Activated naive CD8-positive, alpha-beta T cell treated with anti-CD3 and anti-CD28 coated beads, Interleukin-2, amount 10 ng/mL, durations not matched to agents 7 days and 5 days (primary cell): Measurements from ENCODE around the gene SEMA4F. TPM values are rescaled to one million over a fixed set of nuclear protein-coding genes. Genes with fewer than 3 reads are reported as not detected.
"Not testable (repeated sequence)": the region's sequence is repeated elsewhere in the genome, so short reads cannot be mapped to it uniquely, and the experiment has no call there.

Source experiments
- ATAC-seq: fragments of 150-1000 bp; cut with Tn5 transposase; one replicate; pipeline ENCODE4 v1.10.0; 2021; ENCODE audit warnings: low read depth, moderate library complexity
- POLR2A ChIA-PET: fragments of 350-600 bp; sonication (Branson Sonifier 250); formaldehyde crosslinking; loops from one replicate; lab custom pipeline; 2021; ENCODE audit warnings: antibody characterized with exemption; lab: Charles Lee
- DNase-seq: peaks from one replicate; pipeline ENCODE4 v3.0.0; 2021
- H3K27ac Mint-ChIP-seq: one replicate; pipeline ENCODE4 v1.8.0; 2022; ENCODE audit warnings: mild to moderate bottlenecking, mixed read lengths
- H3K27me3 Mint-ChIP-seq: one replicate; pipeline ENCODE4 v1.8.0; 2022; ENCODE audit warnings: mild to moderate bottlenecking, moderate library complexity, mixed read lengths
- H3K36me3 Mint-ChIP-seq: one replicate; pipeline ENCODE4 v1.8.0; 2021; ENCODE audit warnings: mild to moderate bottlenecking, mixed read lengths
- H3K4me1 Mint-ChIP-seq: one replicate; pipeline ENCODE4 v1.8.0; 2021; ENCODE audit warnings: mixed read lengths
- H3K4me3 Mint-ChIP-seq: one replicate; pipeline ENCODE4 v1.8.0; 2022; ENCODE audit warnings: mild to moderate bottlenecking, moderate library complexity, mixed read lengths
- H3K9me3 Mint-ChIP-seq: one replicate; pipeline ENCODE4 v1.8.0; 2021; ENCODE audit warnings: mixed read lengths
- total RNA-seq, 2 experiments: library from RNA; stranded (reverse); gene quantifications; one replicate each; pipeline ENCODE4 v1.2.3, GENCODE V29; 2021

Gene SEMA4F, protein sequence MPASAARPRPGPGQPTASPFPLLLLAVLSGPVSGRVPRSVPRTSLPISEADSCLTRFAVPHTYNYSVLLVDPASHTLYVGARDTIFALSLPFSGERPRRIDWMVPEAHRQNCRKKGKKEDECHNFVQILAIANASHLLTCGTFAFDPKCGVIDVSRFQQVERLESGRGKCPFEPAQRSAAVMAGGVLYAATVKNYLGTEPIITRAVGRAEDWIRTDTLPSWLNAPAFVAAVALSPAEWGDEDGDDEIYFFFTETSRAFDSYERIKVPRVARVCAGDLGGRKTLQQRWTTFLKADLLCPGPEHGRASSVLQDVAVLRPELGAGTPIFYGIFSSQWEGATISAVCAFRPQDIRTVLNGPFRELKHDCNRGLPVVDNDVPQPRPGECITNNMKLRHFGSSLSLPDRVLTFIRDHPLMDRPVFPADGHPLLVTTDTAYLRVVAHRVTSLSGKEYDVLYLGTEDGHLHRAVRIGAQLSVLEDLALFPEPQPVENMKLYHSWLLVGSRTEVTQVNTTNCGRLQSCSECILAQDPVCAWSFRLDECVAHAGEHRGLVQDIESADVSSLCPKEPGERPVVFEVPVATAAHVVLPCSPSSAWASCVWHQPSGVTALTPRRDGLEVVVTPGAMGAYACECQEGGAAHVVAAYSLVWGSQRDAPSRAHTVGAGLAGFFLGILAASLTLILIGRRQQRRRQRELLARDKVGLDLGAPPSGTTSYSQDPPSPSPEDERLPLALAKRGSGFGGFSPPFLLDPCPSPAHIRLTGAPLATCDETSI
- total RNA-seq = 10 to 100 TPM in 1 of 2 experiments, 1 to 10 TPM in 1; 9.6 to 11.1 TPM

DNA sequence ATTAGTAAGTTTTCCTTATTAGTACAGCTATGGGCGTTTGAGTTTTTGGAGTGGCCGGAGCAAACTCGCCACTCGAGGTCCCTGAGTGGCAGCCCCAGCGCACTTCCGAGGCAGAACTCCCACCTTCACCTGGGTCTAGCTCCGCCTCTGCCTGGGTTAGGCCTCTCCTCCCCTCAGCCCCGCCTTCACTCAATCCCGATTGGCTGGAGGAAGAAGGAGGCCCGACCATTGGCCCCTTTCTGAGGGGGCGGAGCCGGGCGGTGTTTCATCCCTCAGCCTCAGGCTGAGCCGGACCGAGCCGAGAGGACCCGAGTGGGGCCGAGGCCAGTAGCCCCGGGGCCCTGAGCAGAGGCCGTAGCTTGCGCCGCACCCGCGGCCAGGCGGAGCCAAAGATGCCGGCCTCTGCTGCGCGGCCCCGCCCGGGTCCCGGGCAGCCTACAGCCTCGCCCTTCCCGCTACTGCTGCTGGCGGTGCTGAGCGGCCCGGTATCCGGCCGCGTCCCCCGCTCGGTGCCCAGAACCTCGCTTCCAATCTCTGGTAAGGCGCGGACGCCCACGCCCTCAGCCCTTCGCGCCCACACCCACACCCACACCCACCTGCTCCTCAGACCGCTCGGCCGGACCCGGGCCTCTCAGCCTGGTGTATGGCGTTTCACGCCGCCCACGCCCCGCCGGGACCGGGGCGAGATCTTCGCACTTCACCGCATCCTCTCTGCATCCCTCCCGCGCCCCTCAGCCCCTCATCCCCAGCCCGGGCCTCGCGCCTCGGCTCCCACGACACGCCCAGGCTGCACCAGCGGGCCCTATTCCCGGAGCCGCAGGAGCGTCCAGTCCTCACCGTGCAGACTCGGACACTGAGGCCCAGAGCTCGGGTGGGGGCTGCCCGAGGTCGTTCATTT, at the start of gene SEMA4F:
TSS of gene SEMA4F (plus strand) at position 263 of the 898 bp plus-strand sequence. CDS start at position 393, 130 bp downstream.
- peaks cover 11% of the 10 kb centered on the region for H3K4me1 Mint-ChIP-seq
- H3K27ac Mint-ChIP-seq = peak within 1 kb of the TSS; percentile 57
- DNase-seq = peak; percentile 92
- ATAC-seq = peak; percentile 99
- H3K4me3 Mint-ChIP-seq = peak within 1 kb of the TSS; percentile 83
- H3K36me3 Mint-ChIP-seq = peaks cover 2% of the 10 kb centered on the region
- H3K27me3 Mint-ChIP-seq = no peaks in the 10 kb centered on the region
- no peaks in the 10 kb centered on the region for H3K9me3 Mint-ChIP-seq
- POLR2A ChIA-PET = interaction anchor here (0.9 kb wide), 1 partner anchor 27 kb away, joined by 4 read pairs; no protein-coding TSS in a partner anchor

DNA sequence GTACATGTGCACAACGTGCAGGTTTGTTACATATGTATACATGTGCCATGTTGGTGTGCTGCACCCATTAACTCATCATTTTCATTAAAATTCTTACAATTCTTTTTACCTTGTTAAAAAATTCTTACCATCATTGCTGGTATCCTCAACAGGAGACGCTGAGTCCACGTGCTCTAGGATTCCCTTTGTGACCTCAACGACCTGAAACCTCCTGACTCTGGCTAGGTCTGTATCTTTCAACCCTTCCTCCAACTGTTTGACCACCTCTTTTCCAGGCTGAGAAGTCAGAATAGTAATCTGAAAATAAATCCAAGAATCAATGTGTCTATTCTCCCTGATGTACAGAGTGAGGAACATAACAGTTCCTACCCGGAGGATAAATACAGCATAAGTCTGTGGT, 47.1 kb upstream of the SEMA4F start:
- Mint-ChIP-seq H3K4me3 (no peak overlapping the region), H3K36me3 (no peaks in the 10 kb centered on the region), H3K9me3 (peaks cover 2% of the 10 kb centered on the region), H3K4me1 (peaks cover 14% of the 10 kb centered on the region), H3K27ac (no peak overlapping the region), H3K27me3 (peaks cover 45% of the 10 kb centered on the region)
- DNase-seq (no peak), ATAC-seq (no peak)
- POLR2A ChIA-PET = no interaction called here

GRCh38 chr2:74617122-74617521, 36.9 kb upstream of the SEMA4F start:
- peaks cover 2% of the 10 kb centered on the region for H3K9me3 Mint-ChIP-seq
- no peak overlapping the region for H3K27ac Mint-ChIP-seq
- H3K36me3 Mint-ChIP-seq = peaks cover 3% of the 10 kb centered on the region
- ATAC-seq = no peak
- no peak overlapping the region for H3K4me3 Mint-ChIP-seq
- H3K4me1 Mint-ChIP-seq = peaks cover 12% of the 10 kb centered on the region
- DNase-seq = no peak
- POLR2A ChIA-PET = no interaction called here
- H3K27me3 Mint-ChIP-seq = peaks cover 40% of the 10 kb centered on the region

- no peak for ATAC-seq
- Mint-ChIP-seq H3K9me3 (peaks cover 2% of the 10 kb centered on the region), H3K27me3 (peaks cover 35% of the 10 kb centered on the region)
Measured at GRCh38 chr2:74618410-74619083, 35.5 kb upstream of the SEMA4F start.

GRCh38 chr2:74619651-74620297, 34.3 kb upstream of the SEMA4F start:
- POLR2A ChIA-PET = no interaction called here
- H3K27ac Mint-ChIP-seq = no peak overlapping the region
- H3K4me3 Mint-ChIP-seq = no peak overlapping the region
- peaks cover 23% of the 10 kb centered on the region for H3K27me3 Mint-ChIP-seq
- peaks cover 12% of the 10 kb centered on the region for H3K4me1 Mint-ChIP-seq
- no peak for DNase-seq
- no peak for ATAC-seq
- H3K9me3 Mint-ChIP-seq = peaks cover 2% of the 10 kb centered on the region
- H3K36me3 Mint-ChIP-seq = peaks cover 3% of the 10 kb centered on the region

More at GRCh38 chr2:74618410-74619083, 35.5 kb upstream of the SEMA4F start:
- DNase-seq = no peak
- Mint-ChIP-seq H3K4me1 (peaks cover 12% of the 10 kb centered on the region), H3K27ac (no peak overlapping the region), H3K36me3 (peaks cover 3% of the 10 kb centered on the region), H3K4me3 (no peak overlapping the region)
- POLR2A ChIA-PET = no interaction called here

- DNase-seq (no peak), ATAC-seq (no peak)
- H3K27ac Mint-ChIP-seq = no peak overlapping the region
- POLR2A ChIA-PET = no interaction called here
- no peak overlapping the region for H3K4me3 Mint-ChIP-seq
- peaks cover 2% of the 10 kb centered on the region for H3K9me3 Mint-ChIP-seq
- peaks cover 3% of the 10 kb centered on the region for H3K36me3 Mint-ChIP-seq
- H3K27me3 Mint-ChIP-seq = peaks cover 18% of the 10 kb centered on the region
- peaks cover 12% of the 10 kb centered on the region for H3K4me1 Mint-ChIP-seq
Measured at GRCh38 chr2:74620671-74621070, 33.4 kb upstream of the SEMA4F start.

DNA sequence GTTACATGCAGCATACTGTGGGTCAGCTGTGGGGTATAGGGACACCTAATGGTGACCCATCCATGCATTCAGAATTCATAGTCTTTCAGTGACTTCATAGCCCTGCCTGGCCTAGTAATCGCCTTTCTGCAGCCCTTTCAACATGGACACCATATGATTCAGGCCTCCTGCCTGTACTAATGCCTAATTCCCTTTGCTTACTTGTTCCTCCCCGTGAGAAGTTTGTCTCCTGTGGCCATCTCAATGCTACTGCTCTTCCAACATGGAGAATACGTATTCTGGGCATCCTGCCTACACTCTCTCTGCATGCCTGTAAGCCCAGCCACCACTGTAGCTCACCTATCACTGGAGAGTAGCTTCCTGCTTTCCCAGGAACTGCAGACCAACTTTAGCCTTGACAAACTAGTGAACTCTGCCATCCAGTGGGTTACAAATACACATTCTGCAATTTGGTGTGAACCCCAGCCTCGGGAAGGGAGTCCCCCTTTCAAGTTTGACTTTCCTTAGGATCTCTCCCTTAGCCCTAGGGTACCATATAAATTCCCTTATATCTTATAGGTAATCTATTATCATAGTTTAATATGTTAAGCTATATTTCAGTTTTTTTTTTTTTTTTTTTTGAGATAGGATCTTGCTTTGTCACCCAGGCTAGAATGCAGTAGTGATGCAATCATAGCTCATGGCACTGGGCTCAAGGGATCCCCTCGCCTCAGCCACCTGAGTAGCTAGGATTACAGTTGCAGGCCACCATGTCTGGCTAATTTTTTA, 28.2 kb upstream of the SEMA4F start:
- ATAC-seq (no peak), DNase-seq (no peak)
- Mint-ChIP-seq H3K4me1 (no peaks in the 10 kb centered on the region), H3K9me3 (no peaks in the 10 kb centered on the region), H3K36me3 (peaks cover 2% of the 10 kb centered on the region), H3K27me3 (peaks cover 9% of the 10 kb centered on the region), H3K27ac (no peak overlapping the region), H3K4me3 (no peak overlapping the region)
- POLR2A ChIA-PET = interaction anchor here (0.5 kb wide), 1 partner anchor 214 kb away, joined by 3 read pairs; no protein-coding TSS in a partner anchor

- H3K27me3 Mint-ChIP-seq = peaks cover 7% of the 10 kb centered on the region
- POLR2A ChIA-PET = no interaction called here
Measured at GRCh38 chr2:74628538-74629105, 25.4 kb upstream of the SEMA4F start.

GRCh38 chr2:74630454-74630853, 23.6 kb upstream of the SEMA4F start:
- H3K4me1 Mint-ChIP-seq, H3K27ac Mint-ChIP-seq, H3K4me3 Mint-ChIP-seq, H3K36me3 Mint-ChIP-seq, H3K9me3 Mint-ChIP-seq, ATAC-seq, DNase-seq, POLR2A ChIA-PET: not testable (repeated sequence)
- H3K27me3 Mint-ChIP-seq = peaks cover 13% of the 10 kb centered on the region

More at GRCh38 chr2:74628538-74629105, 25.4 kb upstream of the SEMA4F start:
- ATAC-seq (no peak), DNase-seq (no peak)
- Mint-ChIP-seq H3K36me3 (peaks cover 2% of the 10 kb centered on the region), H3K4me3 (no peak overlapping the region), H3K9me3 (no peaks in the 10 kb centered on the region), H3K27ac (no peak overlapping the region), H3K4me1 (no peaks in the 10 kb centered on the region)

- Mint-ChIP-seq H3K4me3 (no peak overlapping the region), H3K36me3 (peaks cover 2% of the 10 kb centered on the region), H3K27ac (no peak overlapping the region), H3K4me1 (no peaks in the 10 kb centered on the region), H3K27me3 (peaks cover 26% of the 10 kb centered on the region), H3K9me3 (no peaks in the 10 kb centered on the region)
- no peak for ATAC-seq
- no peak for DNase-seq
- POLR2A ChIA-PET = no interaction called here
Measured at GRCh38 chr2:74632209-74632938, 21.7 kb upstream of the SEMA4F start.

GRCh38 chr2:74632939-74633312, 21.1 kb upstream of the SEMA4F start:
- Mint-ChIP-seq H3K9me3 (no peaks in the 10 kb centered on the region), H3K36me3 (peaks cover 2% of the 10 kb centered on the region)

More at GRCh38 chr2:74632939-74633312, 21.1 kb upstream of the SEMA4F start:
- DNase-seq = no peak
- no peaks in the 10 kb centered on the region for H3K4me1 Mint-ChIP-seq
- H3K4me3 Mint-ChIP-seq = no peak overlapping the region
- peaks cover 27% of the 10 kb centered on the region for H3K27me3 Mint-ChIP-seq
- POLR2A ChIA-PET = no interaction called here
- H3K27ac Mint-ChIP-seq = no peak overlapping the region
- no peak for ATAC-seq
